Activated CD8-positive, alpha-beta memory T cell treated with anti-CD3 and anti-CD28 coated beads, Interleukin-2, amount 50 U/mL, for 24 hours (primary cell): ENCODE results near the gene PPP1R27.
A peak's percentile ranks its signal among the peaks of the same experiment; 100 is the strongest.

Source experiments
- DNase-seq: peaks from one replicate; pipeline ENCODE4 v3.0.0-alpha.2; 2020; ENCODE audit errors: extremely low read depth

The PPP1R27 gene

DNA sequence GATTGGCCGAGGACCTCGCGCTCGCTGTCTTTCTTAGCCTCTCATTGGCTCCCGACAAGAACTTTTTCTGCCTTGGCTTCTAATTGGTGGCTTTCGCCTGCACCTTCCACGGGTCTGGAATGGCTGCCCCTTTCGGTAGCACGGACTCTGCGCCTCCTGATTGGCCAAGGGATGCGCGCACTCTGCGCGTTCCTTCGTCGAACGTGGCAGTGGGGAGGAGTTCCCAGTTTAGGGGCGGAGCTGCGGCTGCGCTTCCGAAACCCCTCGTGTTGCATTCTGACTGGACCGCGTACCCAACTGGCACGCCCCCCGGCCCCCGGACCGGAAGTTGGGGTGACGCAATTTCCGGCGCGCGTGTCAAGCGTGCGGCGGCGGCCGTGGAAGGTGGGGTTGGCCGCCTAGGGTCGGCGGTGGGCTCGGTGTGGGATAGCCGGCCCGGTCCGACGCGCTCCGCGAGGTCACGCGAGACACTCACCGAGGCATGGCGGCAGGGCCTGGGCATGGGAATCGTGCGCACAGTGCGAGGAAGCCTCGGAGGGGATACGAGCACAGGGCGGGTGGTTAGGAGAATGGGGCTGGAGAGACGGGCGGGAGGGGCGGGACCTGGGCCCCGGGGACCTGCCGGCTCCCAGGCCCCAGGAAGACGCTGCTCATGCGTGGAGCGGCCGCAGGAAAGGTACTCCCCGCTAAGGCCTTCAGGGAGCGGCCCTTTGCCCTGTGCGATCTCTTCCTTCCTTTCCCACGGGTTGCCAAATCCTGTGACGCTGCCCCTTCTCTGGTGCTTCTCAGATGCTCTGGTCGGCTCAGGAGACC lies 26.1 kb upstream of the PPP1R27 start:
- peak; percentile 97 for DNase-seq

DNA sequence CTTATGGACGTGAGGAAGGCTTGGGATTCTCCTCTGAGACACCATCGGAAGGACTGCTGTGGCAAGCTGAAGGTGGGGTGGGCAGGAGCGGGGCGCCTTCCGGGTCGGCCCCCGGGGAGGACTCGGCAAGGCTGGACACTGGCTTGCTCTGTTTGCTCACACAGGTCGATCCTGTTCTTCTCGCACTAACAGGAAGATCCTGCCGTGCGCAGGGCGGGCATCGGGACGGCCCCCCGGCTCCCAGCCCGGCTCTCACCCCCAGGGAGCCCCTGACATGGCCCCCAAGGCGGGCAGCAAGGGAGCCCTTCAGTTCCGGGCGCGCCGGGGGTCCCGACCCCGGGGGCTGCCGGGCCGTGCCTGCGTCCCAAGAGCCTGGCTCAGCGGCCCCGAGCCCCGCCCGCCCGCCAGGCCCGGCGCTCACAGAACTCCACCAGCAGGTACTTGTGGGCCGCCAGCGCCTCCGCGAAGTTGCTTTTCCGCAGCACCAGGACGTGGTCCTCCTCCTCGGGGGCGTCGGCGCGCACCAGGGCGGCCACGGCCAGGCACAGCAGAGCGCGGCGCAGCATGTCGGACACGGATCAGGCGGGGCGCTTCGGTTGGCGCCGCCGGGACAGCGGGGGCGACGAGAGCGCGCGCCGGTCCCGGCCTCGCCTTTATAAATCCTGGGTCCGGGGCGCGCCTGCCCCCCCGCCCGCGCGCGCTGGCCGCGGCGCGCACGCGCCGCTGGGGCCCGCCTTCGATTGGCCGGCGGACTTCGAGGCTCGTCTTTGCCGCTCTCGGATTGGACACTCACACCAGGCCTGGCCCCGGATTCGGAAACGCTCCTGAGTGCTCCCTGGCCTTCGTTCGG lies 25.3 kb upstream of the PPP1R27 start, which contains the start of gene P4HB:
Gene P4HB (minus strand): TSS at position 630 of the 850 bp plus-strand sequence. CDS start 64 bp downstream, at position 566.
- DNase-seq = no peak

DNA sequence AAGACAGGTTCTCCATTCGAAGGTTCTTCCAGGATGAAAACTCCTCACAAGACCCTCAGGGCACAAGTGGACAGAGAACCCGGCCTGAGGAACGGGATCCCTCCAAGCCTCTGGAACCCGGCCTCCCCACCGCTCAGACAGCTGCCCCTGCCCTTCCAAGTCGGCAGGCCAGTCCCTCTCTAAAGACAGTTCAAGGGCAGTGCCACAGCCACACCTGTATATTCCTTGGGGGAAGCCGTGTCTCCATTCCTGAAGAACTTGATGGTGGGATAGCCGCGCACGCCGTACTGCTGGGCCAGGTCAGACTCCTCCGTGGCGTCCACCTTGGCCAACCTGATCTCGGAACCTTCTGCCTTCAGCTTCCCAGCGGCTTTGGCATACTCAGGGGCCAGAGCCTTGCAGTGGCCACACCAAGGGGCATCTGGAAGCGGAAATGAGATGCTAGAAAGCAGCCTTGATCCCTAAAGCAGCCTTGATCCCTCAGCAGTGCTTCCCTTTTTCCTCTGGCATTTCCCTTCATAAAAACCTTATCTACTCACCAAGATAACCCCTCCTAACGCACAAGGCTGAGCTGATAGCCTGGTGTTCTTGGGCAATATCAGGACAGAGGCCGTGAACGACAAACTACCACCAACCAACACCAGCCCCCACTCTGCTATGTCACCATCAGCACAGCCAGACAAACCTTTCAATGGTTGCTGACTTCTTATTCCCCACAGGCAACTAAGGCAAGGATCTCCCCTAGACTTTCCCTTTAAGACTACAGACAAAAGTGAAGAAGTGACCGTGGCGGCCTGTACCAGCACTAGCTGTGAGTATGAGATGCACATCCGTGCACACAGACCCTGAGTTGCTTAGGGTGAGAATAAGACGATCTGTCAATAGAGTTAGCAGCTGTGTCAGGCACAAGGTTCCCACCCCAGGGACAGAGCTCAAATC lies 24.4 kb upstream of the PPP1R27 start:
- DNase-seq = no peak

DNA sequence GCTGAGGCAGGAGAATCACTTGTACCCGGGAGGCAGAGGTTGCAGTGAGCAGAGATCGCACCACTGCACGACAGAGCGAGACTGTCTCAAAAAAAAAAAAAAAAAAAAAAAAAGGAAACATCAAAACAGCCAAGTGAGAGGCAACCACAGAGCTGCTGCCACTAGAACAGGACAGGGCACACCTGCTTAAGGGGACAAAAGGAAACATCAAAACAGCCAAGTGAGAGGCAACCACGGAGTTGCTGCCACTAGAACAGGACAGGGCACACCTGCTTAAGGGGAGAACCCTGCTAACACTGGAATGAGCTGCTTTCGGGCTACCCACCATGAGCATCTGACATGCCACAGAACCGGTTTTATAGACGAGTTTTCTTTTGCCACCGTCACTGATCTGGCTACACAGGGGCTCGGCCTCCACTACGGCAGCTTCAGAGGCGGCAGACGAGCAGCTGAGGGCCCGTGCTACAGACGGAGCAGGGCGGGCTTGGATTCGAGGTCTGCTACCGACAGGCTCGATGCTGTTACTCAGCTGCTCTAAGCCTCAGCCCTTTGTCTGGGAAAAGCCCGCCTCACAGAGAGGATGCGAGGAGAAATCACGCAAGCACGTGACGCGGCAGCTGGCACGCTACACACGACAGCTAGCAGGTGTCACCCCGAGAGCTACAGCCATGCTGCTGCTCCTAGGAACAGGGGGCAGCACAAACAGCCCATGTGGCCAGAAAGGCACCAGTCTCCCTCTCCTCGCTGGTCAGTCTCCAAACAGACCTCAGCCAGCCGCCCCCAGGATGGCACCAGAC lies 23.5 kb upstream of the PPP1R27 start:
- DNase-seq = no peak

DNA sequence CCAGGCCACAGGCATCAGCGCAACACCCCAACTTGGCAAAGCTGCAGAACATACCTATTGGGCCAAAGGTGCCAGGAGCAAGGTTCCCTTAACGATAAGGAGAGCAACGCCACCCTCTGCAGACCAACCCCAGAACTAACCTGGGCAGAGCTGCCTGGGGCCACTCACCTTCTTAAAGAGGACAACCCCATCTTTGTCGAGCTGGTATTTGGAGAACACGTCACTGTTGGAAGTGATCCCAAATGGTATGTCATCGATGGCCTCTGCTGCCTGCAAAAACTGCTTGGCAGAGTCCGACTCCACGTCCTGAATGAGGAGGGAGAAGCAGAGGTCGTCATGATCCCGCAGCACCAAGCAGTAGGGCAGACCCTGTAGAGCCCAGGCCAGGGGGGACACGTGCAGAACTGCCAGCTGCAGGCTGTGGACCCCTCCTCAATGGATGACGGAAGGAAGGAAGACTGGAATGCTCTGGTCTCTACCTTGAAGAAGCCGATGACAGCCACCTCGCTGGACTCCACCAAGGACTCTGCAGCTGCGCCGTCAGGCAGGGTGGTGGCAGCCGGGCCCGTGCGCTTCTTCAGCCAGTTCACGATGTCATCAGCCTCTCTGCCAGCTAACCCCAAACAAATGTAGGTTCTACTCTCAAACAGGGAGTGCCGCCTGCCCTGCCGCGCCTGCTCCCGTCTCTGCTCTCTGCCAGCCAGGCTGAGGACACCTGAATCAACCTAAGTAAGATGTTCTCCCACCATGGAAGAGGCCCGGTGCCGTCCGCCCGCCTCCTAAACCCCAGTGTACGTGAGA lies 20.3 kb upstream of the PPP1R27 start:
- no peak for DNase-seq

DNA sequence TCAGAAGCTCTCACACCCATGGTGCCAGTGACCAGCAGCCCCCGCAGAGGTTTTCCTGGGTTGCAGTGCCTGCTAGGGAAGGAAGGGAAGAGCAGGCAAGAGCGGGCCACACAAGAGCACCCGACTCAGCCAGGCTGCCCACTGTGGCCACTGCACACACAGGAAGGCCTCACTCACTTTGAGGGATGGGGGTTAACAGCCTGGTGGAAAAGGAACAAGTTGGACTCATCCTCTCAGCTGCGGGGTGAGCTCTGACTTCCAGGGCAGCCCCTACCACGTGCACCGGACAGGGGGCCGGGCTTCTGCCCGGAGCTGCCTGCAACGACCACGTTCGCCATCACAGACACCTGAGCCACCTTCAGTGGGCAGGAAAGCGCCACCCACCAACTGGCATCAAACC lies 17.4 kb upstream of the PPP1R27 start:
- no peak for DNase-seq

DNA sequence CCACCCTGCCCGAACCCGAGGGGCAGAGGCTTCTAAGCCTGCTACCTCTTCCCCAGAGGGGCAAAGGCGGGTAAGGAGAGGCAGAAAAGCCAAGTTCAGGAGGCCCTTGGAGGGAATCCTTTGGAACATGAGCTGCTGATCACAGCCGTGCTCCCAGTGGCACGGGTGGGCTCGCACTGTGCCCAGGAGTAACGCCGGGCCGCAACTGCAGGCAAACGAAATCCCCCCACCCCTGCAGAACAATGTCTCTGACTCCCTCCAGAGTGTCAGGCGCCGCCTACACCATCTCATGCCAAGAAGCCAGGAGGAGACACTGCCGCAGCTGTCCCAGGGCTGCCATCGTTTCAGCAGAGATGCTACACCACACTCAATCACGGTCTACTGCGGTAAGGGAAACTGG lies 16.6 kb upstream of the PPP1R27 start:
- DNase-seq = no peak

DNA sequence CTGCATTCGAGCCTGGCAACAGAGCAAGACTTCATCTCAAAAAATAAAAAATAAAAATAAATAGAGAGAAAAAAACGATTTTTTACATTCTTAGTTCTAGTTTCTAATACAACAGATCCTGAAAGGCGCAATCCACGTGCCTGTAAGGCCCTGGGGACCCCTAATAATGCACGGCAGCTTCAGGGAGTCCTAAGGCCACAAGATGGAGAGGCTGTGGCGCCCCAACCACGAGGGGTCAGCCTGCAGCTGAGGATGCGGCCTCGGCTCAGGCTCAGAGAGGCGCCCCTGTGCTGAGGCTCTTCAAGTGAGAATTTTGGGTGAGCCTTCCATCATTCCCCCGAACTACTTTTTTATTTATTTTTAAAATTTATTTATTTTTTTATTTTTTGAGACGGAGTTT lies 14.6 kb upstream of the PPP1R27 start:
- no peak for DNase-seq

DNA sequence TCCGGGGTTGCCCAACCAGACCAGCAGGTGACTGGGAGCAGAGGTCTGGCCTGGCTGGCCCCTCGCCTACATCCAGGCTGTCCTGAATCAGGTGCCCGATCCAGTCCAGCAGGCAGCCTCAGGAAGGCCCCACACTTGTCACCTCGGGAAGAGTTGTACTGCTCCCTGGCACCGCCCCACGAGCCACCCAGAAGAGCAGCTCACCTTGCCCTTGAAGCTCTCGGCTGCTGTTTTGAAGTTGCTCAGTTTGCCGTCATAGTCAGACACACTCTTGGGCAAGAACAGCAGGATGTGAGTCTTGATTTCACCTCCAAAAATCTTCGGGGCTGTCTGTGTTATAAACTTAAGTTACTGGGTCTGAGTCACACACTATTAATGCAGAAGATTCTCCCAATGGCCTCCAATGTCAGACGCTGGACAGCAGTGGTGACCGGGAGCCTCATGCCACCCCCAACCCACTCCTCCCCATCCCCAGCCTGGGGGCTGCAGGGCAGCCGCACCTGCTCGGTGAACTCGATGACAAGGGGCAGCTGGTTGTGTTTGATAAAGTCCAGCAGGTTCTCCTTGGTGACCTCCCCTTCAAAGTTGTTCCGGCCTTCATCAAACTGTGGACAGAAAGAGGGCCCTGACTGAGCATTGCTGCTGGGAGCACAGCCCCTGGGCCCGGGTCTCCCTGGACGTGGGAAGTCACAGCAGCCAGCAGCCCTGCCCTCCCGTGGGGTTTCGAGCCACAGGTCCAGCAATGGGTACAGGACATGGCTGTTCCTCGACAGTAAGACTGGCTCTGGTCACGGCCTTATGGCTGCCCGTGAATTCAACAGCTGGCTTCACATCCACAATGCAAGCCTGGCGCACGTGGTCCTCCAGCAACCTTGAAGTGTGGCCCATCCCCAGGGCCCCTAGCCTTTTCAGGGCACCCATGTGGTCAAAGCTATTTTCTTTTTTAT lies 12.2 kb upstream of the PPP1R27 start:
- DNase-seq = no peak

DNA sequence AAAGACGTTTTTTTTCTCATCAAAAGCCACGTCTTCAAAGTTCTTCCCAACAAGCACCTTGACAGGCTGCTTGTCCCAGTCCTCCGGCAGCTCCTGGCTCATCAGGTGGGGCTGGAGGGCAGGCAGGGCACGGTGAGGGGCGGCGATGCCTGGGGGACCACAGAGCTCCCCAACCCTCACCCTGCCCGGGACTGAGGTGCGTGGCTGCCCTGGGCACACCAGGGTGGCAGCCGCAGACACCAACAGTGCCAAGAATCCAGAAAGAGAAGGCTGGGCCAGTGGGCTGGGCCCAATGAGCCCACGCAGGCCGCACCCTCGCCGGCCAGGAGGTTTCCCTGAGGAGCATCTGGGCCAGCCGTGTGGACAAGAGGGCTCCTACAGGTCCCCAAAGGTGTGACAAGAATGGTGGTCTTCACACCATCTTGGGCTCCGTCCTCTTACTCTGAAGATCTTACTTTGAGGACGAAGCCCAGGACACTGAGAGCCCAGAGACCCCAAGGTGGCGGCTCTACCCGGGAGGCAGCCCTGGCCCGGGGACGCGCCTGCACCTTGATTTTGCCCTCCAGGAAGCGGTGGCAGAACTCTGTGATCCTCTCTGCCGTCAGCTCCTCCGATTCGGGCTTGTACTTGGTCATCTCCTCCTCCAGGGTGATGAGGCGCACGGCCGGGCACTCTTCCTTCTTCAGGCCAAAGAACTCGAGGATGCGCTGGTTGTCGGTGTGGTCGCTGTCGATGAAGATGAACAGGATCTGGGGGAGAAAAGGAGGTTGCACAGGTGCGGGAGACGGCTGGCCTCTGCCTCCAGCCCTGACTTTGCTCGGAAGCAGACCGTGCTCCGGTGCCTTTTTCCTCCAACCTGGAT lies 11.3 kb upstream of the PPP1R27 start:
- DNase-seq = no peak

DNA sequence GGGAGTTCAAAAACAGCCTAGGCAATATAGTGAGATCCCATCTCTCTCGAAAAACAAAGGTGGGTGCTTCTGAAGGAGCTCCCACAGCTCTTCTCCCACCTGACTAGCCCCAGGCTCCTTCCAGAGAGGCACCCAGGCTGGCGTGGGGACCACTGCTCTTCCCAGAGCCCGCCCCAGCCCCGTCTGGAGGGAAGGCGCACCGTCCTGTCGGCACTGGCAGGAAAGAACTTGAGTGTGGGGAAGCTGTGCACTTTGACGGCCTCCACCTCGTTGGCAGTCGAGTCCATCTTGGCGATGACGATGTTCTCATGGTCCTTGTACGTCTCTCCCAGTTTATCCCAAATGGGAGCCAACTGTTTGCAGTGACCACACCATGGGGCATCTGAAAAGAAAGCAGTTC lies 10.5 kb upstream of the PPP1R27 start:
- DNase-seq = no peak

DNA sequence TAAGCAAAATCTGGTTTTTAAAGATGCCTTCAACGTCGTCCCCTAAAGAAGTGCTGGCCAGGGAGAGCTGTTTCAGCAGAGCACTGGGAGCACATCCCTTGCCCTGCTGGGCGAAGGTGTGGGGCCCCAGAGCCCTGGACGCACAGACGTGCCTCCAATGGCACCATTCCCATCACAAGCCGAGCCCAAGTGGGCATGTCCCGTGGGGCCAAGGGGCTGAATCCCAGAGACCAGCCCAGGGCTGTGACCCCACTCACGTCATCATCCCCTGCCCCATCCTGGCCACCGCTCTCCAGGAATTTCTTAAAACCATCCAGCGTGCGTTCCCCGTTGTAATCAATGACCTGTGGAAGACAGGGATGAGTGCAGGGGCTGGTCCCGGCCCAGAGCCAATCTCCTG lies 10.0 kb upstream of the PPP1R27 start:
- DNase-seq = no peak

DNA sequence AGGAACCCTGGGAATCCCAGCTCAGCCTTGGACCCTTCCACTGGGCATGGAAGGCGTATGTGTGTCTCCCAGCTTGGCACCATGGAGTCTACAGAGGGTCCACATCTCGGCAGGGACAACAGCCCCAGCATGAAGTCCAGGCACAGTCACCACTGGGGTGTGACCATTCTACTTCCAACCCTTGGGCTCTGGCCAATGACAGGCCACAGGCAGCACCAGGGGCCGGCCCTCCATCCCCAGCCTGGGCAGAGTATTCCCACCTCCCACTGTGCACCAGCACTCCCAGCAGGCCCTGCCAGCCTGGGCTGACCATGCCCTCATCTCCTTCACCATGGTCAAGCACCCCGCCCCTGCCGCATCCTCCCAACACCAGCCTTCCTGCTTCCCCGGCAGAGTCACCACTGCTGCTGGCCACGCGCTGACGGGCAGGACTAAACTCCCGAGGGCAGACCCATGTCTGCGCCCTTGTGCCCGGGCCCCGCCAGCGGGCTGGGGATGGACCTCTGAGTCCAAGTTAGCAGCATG lies 9.5 kb upstream of the PPP1R27 start:
- no peak for DNase-seq

DNA sequence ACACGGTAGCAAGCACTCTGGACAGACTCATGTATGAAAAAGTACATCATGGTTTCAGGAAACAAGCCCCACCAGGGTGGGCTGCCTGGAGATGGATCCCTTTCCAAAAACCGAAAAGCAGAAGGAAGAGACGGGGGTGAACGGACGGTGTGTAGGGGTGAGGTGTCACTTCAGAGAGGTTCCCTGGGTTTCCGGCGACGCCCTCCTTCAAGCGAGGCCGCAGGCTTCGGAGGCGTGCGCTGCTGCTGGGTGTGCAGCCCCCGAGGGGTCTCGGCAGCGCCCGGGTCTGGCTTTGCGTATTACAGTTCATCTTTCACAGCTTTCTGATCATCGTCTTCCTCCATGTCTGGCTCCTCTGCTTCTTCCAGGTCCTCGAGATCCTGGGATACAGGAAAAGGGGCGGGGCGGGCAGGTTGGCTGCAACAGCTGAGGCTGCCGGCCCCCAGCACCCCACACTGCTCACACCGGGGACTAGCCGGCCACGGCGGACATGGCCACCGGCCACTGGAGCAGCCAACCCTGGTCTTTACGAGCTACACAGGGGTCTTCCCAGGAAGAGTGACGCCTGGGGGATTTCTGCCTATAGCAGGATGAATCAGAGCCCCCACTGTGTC lies 9.0 kb upstream of the PPP1R27 start:
- no peak for DNase-seq

DNA sequence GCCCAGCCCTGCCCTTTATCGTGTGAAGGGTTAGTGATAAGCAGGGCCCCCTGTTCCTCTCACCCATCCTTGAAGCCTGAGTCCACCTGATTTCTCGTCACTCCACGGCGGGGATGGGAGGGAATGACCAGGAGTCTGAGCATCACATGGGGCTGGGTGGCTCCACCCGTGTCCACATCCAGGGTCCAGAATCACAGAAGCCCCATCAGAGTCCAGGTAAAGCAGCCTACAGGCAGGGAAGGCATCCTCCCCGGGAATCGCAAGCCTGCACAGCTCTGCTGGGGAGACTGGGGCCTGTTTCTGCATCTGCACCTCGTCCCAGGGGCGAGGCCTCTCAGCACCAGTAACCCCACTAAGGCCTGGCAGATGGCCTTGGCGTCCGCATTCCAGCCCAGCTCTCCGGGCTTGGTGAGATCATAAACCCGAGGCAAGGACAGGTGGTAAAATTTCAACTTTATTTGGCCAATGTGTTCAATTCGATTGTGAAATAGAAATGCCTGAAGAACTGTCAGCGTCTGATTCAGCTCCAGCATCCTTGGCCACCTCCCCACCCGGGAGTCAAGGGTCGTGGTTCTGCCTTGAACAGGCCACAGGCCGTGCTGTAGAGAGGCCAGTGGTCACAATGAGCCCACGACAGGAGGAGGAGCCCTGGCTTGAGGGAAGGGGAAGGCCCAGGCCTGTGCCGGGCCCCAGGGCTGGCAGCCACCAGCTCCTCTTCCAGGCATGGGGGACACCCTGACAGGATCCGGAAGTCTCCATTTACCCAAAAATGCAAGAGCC lies 8.1 kb upstream of the PPP1R27 start:
- no peak for DNase-seq

DNA sequence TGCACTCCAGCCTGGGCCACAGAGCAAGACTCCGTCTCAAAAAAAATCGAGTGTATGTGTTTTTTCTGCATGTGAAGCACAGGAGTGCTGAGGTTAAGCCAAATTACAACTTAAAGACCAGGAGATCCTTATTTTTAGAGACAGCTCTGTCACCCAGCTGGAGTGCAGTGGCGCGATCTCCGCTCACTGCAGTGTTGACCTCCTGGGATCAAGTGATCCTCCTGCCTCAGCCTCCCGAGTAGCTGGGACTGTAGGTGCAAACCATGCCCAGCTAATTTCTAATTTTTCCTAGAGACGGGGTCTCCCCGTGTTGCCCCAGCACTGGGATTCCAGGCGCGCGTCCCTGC lies 7.5 kb upstream of the PPP1R27 start:
- DNase-seq = no peak

DNA sequence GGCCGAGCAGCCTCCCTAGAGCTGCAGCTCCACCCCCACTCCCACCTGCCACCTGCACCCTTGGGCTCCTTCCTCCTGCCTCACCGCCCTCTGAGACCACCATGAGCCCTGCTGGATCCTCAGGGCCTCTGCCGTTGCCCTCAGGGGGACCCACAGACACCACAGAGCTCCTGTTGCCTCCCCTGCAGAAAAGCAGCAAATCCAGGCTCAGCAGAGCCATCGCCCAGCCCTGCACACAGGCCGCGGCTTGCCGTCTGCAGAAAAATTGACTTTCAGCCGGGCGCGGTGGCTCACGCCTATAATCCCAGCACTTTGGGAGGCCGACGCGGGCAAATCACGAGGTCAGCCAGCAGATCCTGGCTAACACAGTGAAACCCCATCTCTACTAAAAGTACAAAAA lies 7.0 kb upstream of the PPP1R27 start:
- DNase-seq = no peak
